ENCODE data around the gene KIF5B.

- TF ChIP-seq CTCF (IDR thresholded peaks at IDR 0.05; ENCODE audit: low read length) (no peak), EZH2 (IDR thresholded peaks at IDR 0.05; ENCODE audit: borderline replicate concordance, low read length) (no peak)
These were observed 61.3 kb downstream of the KIF5B start for GRCh38 chr10:31994926-31995325.

All from OCI-LY1 (cell line).